Activated naive CD8-positive, alpha-beta T cell treated with anti-CD3 and anti-CD28 coated beads, Interleukin-2, amount 10 ng/mL, durations not matched to agents 7 days and 5 days (primary cell): ENCODE data around the gene DLX5. TPM values are rescaled to one million over a fixed set of nuclear protein-coding genes. Genes with fewer than 3 reads are reported as not detected.

Experiments used
- ATAC-seq: fragments of 150-1000 bp; cut with Tn5 transposase; one replicate; pipeline ENCODE4 v1.10.0; 2021; ENCODE audit warnings: low read depth, moderate library complexity
- POLR2A ChIA-PET: fragments of 350-600 bp; sonication (Branson Sonifier 250); formaldehyde crosslinking; loops from one replicate; lab custom pipeline; 2021; ENCODE audit warnings: antibody characterized with exemption; lab: Charles Lee
- DNase-seq: peaks from one replicate; pipeline ENCODE4 v3.0.0; 2021
- H3K27ac Mint-ChIP-seq: one replicate; pipeline ENCODE4 v1.8.0; 2022; ENCODE audit warnings: mild to moderate bottlenecking, mixed read lengths
- H3K27me3 Mint-ChIP-seq: one replicate; pipeline ENCODE4 v1.8.0; 2022; ENCODE audit warnings: mild to moderate bottlenecking, moderate library complexity, mixed read lengths
- H3K36me3 Mint-ChIP-seq: one replicate; pipeline ENCODE4 v1.8.0; 2021; ENCODE audit warnings: mild to moderate bottlenecking, mixed read lengths
- H3K4me1 Mint-ChIP-seq: one replicate; pipeline ENCODE4 v1.8.0; 2021; ENCODE audit warnings: mixed read lengths
- H3K4me3 Mint-ChIP-seq: one replicate; pipeline ENCODE4 v1.8.0; 2022; ENCODE audit warnings: mild to moderate bottlenecking, moderate library complexity, mixed read lengths
- H3K9me3 Mint-ChIP-seq: one replicate; pipeline ENCODE4 v1.8.0; 2021; ENCODE audit warnings: mixed read lengths
- total RNA-seq, 2 experiments: library from RNA; stranded (reverse); gene quantifications; one replicate each; pipeline ENCODE4 v1.2.3, GENCODE V29; 2021

Gene DLX5
- total RNA-seq, 2 experiments from 2014 or later, result not detected

DNA sequence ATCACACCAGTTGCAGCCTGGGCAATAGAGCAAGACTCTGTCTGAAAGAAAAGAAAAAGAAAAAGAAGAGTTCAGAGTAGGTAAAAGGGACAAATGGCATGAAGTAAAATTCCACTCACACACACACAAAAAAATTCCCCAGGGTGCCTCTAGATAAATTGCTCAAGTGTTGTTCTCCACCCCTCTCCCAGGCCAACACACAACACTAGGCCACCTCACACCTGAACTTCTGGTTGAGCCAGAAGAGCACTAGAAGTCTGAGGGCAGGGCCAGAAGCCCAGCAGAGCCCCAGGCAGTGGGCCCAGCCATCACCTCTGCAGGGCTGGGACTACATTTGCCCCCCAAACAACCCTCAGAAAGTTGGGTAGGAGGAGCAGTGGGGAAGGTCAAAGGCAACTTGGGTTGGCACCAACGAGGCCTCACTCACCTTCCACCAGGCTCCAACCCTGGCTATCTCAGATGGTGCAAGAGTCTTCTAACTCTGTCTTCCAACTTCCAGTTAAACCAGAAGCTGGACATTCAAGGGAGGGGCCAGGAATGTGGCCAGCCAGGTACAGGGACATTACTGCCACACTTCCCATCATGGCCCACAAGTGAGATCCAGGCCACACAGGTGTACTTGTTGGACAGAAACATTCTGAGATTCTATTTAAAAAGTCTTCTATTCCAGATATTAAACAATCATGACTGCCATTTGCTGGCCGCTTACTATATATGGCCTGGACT is 44.9 kb downstream of the DLX5 start:
- H3K36me3 Mint-ChIP-seq, result no peaks in the 10 kb centered on the region
- H3K4me3 Mint-ChIP-seq, result no peak overlapping the region
- POLR2A ChIA-PET, result no interaction called here
- no peaks in the 10 kb centered on the region for H3K9me3 Mint-ChIP-seq
- H3K27ac Mint-ChIP-seq, result no peak overlapping the region
- ATAC-seq (no peak), DNase-seq (no peak)
- peaks cover 25% of the 10 kb centered on the region for H3K27me3 Mint-ChIP-seq
- no peaks in the 10 kb centered on the region for H3K4me1 Mint-ChIP-seq

DNA sequence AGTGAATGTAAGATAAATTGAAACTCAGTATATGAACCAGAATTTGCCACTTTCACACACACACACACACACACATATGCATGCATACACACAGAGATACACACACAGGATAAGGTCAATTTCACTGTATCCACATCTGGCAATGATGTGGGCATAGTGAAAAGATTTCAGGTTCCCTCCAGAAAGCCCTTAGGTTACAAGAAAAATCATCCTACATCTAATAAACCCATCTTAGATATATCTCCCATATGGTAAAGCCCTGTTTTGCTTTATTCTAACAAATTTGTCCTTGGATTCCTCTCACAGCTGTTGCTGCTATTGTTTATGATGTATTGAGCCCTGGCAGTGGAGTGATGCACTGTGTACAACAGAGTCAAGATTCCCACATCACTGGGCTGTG is 47.2 kb downstream of the DLX5 start:
- H3K27me3 Mint-ChIP-seq, result peaks cover 26% of the 10 kb centered on the region
- H3K27ac Mint-ChIP-seq, result no peak overlapping the region
- H3K9me3 Mint-ChIP-seq, result no peaks in the 10 kb centered on the region
- POLR2A ChIA-PET, result no interaction called here
- no peak for ATAC-seq
- H3K4me1 Mint-ChIP-seq, result no peaks in the 10 kb centered on the region
- no peaks in the 10 kb centered on the region for H3K36me3 Mint-ChIP-seq
- no peak overlapping the region for H3K4me3 Mint-ChIP-seq
- no peak for DNase-seq

DNA sequence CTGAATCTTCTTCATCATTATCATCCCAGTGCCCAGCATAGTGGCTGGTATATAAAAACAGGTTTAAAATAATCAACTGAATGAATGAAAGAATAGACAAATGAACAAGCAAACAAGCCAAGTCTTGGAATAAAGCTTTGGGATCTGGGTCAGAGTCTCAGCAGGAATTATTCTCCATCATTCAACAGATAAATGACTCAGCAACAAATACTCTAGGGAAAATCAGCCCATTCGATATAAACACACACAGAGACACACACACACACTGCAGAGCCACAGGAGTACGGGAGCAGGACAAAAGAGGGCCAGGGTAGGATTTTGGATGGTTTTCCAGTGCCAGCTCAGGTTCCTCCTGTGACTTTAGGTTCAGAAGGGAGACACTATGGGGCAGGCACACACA is 48.5 kb downstream of the DLX5 start:
- peaks cover 27% of the 10 kb centered on the region for H3K27me3 Mint-ChIP-seq

DNA sequence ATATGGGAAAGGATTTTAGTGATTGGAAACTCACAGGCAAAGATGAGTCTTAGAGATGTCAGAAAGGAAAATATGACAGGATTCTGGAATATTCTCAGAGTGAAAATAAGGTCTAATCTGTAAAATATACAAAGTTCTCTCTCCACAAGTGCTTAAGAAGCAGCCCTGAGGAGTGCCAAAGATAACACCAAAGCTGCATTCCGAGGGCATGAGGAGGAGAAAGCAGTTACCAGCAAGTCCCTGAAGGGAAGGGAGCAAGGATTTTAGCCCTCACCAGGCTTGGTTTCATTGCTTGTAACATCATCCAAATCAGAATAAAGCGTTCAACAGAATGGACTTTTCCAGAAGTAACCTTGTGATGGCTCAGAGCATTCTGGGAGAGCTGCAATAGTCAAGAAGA is 50.6 kb downstream of the DLX5 start:
- Mint-ChIP-seq H3K27me3 (peaks cover 24% of the 10 kb centered on the region), H3K4me1 (no peaks in the 10 kb centered on the region)

More for the DNA sequence above, 48.5 kb downstream of the DLX5 start:
- no peak overlapping the region for H3K27ac Mint-ChIP-seq
- POLR2A ChIA-PET, result no interaction called here
- no peaks in the 10 kb centered on the region for H3K9me3 Mint-ChIP-seq
- H3K4me1 Mint-ChIP-seq, result no peaks in the 10 kb centered on the region
- ATAC-seq (no peak), DNase-seq (no peak)
- H3K36me3 Mint-ChIP-seq, result no peaks in the 10 kb centered on the region
- no peak overlapping the region for H3K4me3 Mint-ChIP-seq

DNA sequence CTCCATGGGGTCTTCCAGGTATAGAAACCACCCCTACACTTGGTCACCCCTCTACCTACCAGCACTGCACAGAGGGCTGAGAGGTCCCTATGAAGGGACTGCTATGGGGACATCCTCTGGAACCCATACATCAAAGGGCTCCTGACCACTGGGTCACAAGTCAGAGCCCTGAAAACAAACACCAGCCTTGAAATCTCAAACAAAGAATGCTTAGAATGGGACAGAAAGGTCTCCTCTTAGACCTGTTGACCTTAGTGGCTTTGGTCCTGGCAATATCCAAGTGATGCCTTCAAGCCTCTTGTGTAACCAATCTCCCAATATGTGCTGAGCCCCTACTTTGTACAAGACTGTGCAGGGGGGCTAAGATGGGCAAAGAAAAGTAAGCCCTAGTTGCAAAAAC is 53.9 kb downstream of the DLX5 start:
- no peak for DNase-seq
- peaks cover 14% of the 10 kb centered on the region for H3K27me3 Mint-ChIP-seq
- no peak overlapping the region for H3K27ac Mint-ChIP-seq
- H3K4me1 Mint-ChIP-seq, result no peaks in the 10 kb centered on the region
- H3K4me3 Mint-ChIP-seq, result no peak overlapping the region
- no peaks in the 10 kb centered on the region for H3K36me3 Mint-ChIP-seq
- no peak for ATAC-seq
- no peaks in the 10 kb centered on the region for H3K9me3 Mint-ChIP-seq
- POLR2A ChIA-PET, result no interaction called here

More for the DNA sequence above, 50.6 kb downstream of the DLX5 start:
- no peak overlapping the region for H3K27ac Mint-ChIP-seq
- DNase-seq, result no peak
- H3K9me3 Mint-ChIP-seq, result no peaks in the 10 kb centered on the region
- no peak overlapping the region for H3K4me3 Mint-ChIP-seq
- no peak for ATAC-seq
- H3K36me3 Mint-ChIP-seq, result no peaks in the 10 kb centered on the region
- POLR2A ChIA-PET, result no interaction called here

Other genes starting within 250 kb of the DLX5 start
- gene DLX6, start 19.3 kb downstream of the DLX5 start, total RNA-seq, result not detected
- gene SDHAF3, start 92.9 kb upstream of the DLX5 start, total RNA-seq, result 10 to 100 TPM; 20.8 to 22.3 TPM